Measurements from ENCODE around the gene AQP4. TPM values are rescaled to one million over a fixed set of nuclear protein-coding genes. Genes with fewer than 3 reads are reported as not detected.

AQP4 gene
- total RNA-seq, 1 experiment from 2014 or later: 0.42 TPM

DNA sequence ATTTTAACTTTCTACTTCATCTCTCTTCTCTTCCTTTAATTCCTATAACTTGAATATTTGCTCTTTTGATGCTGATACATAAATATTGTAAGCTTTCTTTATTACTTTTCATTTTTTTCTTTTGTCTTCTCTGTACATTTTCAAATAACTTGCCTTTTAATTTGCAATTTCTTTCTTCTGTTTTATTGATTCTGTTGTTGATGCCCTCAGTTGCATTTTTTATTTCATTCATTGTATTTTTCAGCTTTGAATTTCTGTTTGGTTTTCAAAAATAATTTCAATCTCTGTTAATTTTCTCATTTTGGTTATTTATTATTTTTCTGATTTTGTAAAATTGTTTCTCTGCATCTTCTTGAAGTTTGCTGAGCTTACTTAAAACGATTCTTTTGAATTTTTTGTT lies 47.0 kb downstream of the AQP4 start:
- Histone ChIP-seq H3K56ac (ENCODE audit: insufficient read length, low read depth, low read length) (no peak overlapping the region), H3K79me2 (ENCODE audit: insufficient read depth, low read length) (no peaks in the 10 kb centered on the region), H2BK15ac (ENCODE audit: low read depth, low read length) (no peak overlapping the region), H3K18ac (ENCODE audit: insufficient read length, low read depth, low read length) (no peak overlapping the region), H2BK120ac (ENCODE audit: low read depth, low read length, poor library complexity, severe bottlenecking) (no peak overlapping the region), H4K8ac (replicated peaks; ENCODE audit: insufficient read length, low read depth, low read length) (no peak overlapping the region), H3K4me1 (ENCODE audit: insufficient read depth, low read length) (no peaks in the 10 kb centered on the region), H3K4ac (ENCODE audit: low read depth, low read length) (no peak overlapping the region), H3T11ph (ENCODE audit: low read length) (no peak overlapping the region), H2AK5ac (ENCODE audit: insufficient read length, low read length) (no peak overlapping the region), H2AFZ (ENCODE audit: low read length) (no peak overlapping the region), H3K9ac (ENCODE audit: extremely low read depth, insufficient read length, low read length) (no peak overlapping the region), H3K27me3 (ENCODE audit: insufficient read depth, low read length) (no peaks in the 10 kb centered on the region), H3K14ac (ENCODE audit: insufficient read depth, low read length) (no peak overlapping the region), H2BK5ac (ENCODE audit: insufficient read length, low read length) (no peak overlapping the region), H4K91ac (ENCODE audit: insufficient read length, low read depth, low read length) (no peak overlapping the region), H3K27ac (ENCODE audit: insufficient read length, low read depth, low read length) (no peak overlapping the region), H4K20me1 (ENCODE audit: control insufficient read depth, insufficient read depth, insufficient read length) (no peaks in the 10 kb centered on the region), H3K79me1 (ENCODE audit: insufficient read depth, low read depth, low read length, poor library complexity, severe bottlenecking) (no peaks in the 10 kb centered on the region), H3K23ac (ENCODE audit: insufficient read length, low read depth, low read length) (no peak overlapping the region), H2BK12ac (ENCODE audit: insufficient read length, low read depth, low read length) (no peak overlapping the region), H3K4me2 (ENCODE audit: insufficient read depth, insufficient read length, low read length) (no peak overlapping the region), H2BK20ac (ENCODE audit: low read depth, low read length, poor library complexity, severe bottlenecking) (no peak overlapping the region), H3K9me3 (ENCODE audit: control insufficient read depth, low read depth, low read length) (no peaks in the 10 kb centered on the region), H4K5ac (ENCODE audit: insufficient read length, low read depth, low read length) (no peak overlapping the region), H3K23me2 (ENCODE audit: insufficient read length, low read depth, low read length, poor library complexity, severe bottlenecking) (no peaks in the 10 kb centered on the region)
- Mint-ChIP-seq H3K4me3 (no peak overlapping the region), H3K4me1 (peaks cover 13 to 19% of the 10 kb centered on the region in 2 experiments), H3K36me3 (ENCODE audit: insufficient read depth in 1 of 3, low read depth in 3 of 3) (peaks cover 0 to 11% (median 4%) of the 10 kb centered on the region in 3 experiments; a peak in 3 of 7 replicates), H3K9me3 (peaks cover 10 to 21% of the 10 kb centered on the region in 2 experiments; a peak in 4 of 5 replicates), H3K27ac (no peak overlapping the region), H3K27me3 (ENCODE audit: low read depth) (no peaks in the 10 kb centered on the region)
- DNase-seq: no peak
- TF ChIP-seq, protein P1, sequence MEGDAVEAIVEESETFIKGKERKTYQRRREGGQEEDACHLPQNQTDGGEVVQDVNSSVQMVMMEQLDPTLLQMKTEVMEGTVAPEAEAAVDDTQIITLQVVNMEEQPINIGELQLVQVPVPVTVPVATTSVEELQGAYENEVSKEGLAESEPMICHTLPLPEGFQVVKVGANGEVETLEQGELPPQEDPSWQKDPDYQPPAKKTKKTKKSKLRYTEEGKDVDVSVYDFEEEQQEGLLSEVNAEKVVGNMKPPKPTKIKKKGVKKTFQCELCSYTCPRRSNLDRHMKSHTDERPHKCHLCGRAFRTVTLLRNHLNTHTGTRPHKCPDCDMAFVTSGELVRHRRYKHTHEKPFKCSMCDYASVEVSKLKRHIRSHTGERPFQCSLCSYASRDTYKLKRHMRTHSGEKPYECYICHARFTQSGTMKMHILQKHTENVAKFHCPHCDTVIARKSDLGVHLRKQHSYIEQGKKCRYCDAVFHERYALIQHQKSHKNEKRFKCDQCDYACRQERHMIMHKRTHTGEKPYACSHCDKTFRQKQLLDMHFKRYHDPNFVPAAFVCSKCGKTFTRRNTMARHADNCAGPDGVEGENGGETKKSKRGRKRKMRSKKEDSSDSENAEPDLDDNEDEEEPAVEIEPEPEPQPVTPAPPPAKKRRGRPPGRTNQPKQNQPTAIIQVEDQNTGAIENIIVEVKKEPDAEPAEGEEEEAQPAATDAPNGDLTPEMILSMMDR (conservative IDR thresholded peaks at IDR 0.05): no peak
- no CpG with 5 or more reads among the region's 1 CpG for WGBS (ENCODE audit: extremely low coverage, insufficient read length, low lambda C conversion rate)

Measured in H9 (cell line).